ENCODE data around the gene NUP58.
"Not testable (repeated sequence)": the region's sequence is repeated elsewhere in the genome, so short reads cannot be mapped to it uniquely, and the experiment has no call there.

Gene NUP58

GRCh38 chr13:25306671-25307464 lies 5.4 kb downstream of the NUP58 start:
- no peak for DNase-seq

GRCh38 chr13:25310891-25311290 lies 9.5 kb downstream of the NUP58 start:
- no peak for DNase-seq

DNA sequence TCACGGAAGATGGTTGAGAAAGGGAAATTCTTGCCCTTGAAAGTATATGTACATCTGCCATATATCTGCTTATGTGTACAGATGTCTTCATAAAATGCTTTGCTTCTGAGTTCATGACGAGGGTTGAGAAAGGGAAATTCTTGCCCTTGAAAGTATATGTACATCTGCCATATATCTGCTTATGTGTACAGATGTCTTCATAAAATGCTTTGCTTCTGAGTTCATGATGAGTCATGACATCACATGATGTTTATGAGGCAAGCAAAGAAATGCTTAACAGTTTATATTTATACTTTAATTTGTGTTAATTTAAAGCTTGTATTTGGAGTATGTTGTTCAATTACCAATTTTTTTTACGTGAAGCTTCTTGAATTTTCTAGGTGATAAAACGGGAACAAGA lies 17.5 kb downstream of the NUP58 start:
- DNase-seq, result not testable (repeated sequence)

GRCh38 chr13:25319771-25320170 lies 18.3 kb downstream of the NUP58 start:
- no peak for DNase-seq

GRCh38 chr13:25324100-25324499 lies 22.7 kb downstream of the NUP58 start:
- no peak for DNase-seq

DNA sequence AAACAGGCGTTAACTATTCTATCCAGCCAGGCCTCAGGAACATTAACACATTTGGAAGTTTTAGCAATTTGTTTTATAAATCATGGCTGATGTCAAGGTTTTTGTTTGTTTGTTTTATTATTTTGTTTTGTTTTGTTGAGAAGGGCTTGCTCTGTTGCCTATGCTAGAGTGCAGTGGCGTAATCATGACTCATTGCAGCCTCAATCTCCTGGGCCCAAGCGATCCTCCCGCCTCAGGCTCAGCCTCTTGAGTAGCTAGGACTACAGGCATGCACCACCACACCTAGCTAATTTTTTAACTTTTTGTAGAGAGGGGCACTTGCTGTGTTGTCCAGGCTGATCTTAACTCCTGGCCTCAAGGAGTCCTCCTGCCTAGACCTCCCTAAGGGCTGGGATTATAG lies 28.3 kb downstream of the NUP58 start:
- no peak for DNase-seq

- no peak for DNase-seq
Measured at GRCh38 chr13:25330541-25330940, 29.1 kb downstream of the NUP58 start.

DNA sequence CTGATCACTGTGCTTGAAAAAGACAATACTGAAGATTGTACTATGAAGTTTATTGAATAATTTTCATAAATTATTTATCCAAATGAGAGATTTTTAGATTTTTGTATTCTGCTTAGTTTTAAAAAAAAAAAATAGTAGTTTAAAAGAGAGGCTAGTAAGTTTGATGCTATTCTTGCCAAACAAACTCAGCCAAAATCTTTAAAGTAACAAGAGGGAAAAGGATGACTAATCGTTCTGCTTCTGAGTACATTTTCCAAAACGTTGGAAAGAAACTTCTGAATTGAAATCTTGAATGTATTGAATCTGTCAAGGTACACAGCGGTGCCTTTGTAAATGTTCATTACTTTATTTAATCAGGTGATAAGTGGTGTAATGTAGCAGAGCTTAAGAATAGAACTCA lies 34.4 kb downstream of the NUP58 start:
- no peak for DNase-seq

DNA sequence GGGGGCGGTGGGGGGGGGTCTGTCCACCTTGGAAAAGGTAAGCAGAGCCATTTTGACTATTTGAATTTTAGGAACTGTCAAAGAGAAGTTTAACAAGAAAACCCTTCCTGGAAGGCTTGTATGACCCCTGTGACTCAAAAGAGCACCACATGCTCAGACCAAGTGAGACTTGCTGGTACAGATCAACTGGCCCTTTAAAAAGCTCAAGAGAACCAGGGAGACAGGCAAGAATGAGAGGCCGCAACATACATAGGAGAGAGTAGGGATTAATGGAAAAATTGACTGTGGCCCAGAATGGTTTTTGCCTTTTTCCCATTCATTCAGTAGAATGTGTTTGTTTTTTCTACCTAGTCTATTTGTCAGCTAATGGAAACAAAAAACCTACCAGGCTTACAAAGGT lies 44.2 kb downstream of the NUP58 start:
- no peak for DNase-seq

DNA sequence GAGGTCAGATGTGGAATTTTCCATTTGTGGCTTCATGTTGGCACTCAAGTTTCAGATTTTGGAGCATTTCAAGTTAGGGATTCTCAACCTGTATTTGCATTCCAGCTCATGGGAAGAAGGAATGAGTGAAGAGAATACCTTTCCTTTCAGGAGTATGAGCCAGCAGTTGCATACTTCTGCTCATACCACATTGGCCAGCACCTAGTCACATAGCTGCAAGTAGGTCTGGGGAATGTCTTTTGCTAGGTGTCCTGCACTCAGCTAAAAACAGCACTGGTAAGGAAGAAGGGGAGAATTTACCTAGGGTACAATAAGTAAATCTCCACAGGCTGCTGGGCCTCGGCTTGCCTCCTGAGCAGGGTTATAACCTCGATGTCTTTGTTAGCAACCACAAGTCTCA lies 45.7 kb downstream of the NUP58 start:
- no peak for DNase-seq

- no peak for DNase-seq
Measured at GRCh38 chr13:25351404-25351803, 50.0 kb downstream of the NUP58 start.

DNA sequence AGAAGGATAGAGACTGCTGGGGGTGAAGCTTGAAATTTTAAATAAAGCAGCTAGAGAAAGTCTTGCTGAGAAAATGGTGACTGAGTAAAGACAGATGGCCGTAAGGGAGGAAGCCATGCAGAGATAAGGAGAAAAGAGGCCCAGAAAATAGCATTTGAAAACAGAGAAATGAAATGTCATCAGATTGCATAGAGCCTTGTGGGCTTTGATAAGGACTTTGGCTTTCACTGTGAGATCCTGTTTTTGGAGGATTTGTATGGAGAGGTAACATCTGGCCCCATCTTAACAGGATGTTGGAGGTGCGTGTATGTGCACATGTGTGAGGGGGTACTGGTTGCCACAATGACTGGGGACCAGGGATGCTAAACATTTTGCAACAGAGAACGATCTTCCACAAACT lies 50.8 kb downstream of the NUP58 start:
- DNase-seq, result no peak

DNA sequence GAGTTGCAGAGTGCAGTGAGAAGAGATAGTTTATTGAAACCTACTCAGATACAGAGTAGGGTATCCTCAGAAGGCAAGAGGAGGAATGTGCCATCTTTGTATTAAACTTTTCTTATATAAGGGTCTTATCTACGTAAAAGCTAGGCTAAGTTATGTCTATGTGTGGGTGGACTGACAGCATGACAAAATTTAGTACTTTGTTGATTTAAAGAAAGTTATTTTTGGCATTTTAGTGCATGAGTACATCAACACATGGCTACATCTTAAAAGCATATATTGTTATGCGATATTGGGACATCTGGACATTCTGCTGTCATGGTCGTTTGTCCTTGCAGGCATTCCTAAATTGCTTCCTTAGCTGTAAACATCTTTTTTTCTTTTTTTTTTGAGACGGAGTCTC lies 51.4 kb downstream of the NUP58 start:
- DNase-seq, result no peak

- DNase-seq, result no peak
Measured at GRCh38 chr13:25353344-25353743, 51.9 kb downstream of the NUP58 start.

- DNase-seq, result no peak
Measured at GRCh38 chr13:25354377-25354776, 53.0 kb downstream of the NUP58 start.

GRCh38 chr13:25360443-25360842 lies 59.0 kb downstream of the NUP58 start:
- DNase-seq, result not testable (repeated sequence)

GRCh38 chr13:25365720-25366235 lies 64.4 kb downstream of the NUP58 start:
- DNase-seq, result no peak

DNA sequence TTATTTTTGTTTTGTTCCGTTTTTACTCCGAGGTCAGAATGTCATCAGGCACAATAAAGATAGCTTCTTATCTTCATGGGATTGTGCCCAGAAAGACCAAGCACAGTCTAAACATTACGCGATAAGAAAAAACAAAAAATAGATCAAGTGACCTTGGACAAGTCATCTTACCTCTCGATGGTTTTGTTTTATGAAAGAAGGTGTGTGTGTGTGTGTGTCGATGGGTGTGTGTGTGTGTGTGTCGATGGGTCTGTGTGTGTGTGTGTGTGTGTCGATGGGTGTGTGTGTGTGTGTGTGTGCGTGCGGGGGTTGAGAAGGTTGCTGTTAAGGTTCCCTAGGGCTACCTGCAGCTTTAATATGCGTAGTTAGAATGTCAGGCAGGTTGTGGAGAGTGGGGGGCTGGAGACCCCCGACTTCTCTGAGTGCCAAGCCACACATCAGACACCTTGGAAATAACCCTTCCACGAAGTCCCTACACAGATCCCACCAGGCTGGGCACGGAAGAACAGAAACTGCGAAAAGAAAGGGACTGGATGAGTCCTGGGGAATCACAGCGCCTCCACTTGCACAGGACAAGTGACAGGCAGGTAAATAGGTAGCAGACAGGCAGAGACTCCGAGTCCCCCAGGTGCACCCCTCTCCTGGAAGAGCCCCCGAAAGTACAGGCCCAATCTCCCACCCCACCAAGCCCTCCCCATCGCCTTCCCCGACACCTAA lies 69.9 kb downstream of the NUP58 start:
- no peak for DNase-seq

- no peak for DNase-seq
Measured at GRCh38 chr13:25371875-25372283, 70.5 kb downstream of the NUP58 start, which contains the start of gene ATP8A2. ATP8A2 (plus strand) TSS chr13:25371974; CDS start chr13:25372213, 239 bp downstream.

DNA sequence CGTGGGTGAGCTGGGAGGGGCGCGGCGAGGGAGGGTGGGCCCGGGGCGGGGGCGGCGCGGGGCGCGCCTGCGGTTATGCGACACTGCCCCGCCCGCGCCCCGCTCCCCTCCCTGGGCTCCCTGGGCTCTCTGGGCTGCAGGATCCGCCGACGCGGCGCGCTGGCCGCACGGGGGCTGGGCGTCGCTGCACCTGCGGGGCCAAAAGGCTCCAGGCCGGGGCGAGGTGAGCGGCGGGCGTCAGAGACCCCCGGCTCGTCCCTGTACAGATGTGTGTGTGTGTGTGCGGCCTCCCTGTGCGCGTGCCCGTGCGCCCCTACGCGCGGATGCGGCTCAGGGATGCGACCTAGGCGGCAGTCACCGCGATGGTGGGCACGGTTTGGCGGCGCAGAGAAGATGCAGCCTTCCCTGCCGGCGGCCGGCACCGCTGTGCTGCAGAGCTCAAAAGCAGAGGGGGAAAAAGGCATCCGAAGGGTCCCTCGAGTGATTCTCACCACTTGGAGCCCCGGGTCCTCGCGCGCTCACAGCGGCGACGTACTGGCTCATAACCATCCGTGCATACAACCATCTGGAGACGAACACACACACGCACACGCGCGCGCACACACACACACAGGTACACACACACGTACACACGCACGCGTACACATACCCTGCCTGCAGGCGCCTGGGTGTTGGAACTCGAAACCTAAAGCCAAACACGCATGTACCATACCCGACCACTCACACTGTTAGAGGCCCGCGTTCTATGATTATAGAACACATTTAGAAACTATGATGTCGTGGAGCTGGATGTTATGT lies 71.1 kb downstream of the NUP58 start:
- no peak for DNase-seq

DNA sequence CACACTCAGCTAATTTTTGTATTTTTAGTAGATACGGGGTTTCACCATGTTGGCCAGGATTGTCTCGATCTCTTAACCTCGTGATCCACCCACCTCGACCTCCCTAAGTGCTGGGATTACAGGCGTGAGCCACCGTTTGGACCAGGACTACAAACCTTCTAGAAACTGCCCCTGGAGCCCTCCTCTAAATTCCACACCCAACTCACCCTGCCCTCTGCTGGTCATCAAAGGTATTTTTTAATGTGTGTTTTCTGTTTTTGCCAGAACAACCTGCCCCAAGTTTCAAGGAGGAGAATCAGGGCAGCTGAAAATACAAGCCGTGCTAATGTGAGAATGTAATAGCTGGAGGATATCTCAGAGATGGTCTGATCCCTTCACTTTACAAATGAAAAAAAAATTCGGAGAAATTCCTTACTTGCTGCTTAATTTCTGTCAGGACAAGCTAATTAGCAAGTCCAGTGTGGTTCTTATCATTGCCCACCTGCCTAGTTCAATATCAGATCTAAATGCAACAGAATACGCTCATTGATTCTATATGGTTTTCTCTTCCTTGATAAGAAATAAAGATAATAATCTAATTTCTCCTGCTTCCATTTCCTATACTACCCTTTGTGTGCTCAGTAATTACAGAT lies 74.4 kb downstream of the NUP58 start:
- DNase-seq, result peak; percentile 63

DNA sequence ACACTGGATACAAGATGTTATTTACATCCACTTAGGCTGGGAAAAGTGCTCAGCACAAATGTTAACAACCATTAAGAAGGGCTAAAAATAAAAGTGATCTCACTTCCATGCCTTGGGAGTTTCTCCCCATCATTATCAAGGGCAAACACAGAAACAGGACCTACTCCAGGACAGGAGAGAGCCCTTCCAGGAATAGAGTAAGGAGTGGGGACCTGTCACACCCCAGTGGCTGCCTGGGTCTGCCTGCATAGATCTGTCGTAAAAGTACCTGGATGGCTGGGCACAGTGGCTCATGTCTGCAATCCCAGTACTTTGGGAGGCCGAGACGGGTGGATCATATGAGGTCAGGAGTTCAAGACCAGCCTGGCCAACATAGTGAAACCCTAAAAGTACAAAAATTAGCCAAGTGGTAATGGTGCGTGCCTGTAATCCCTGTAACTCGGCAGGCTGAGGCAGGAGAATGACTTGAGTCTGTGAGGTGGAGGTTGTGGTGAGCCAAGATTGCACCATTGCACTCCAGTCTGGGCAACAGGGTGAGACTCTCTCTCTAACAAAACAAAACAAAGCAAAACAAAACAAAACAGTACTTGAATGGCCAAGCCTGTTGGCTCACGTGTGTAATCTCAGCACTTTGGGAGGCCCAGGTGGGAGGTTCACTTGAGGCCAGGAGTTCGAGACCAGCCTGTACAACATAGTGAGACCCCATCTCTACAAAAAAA lies 76.0 kb downstream of the NUP58 start:
- no peak for DNase-seq

All from CD4-positive, alpha-beta T cell treated with Interleukin-4 for 4 hours (primary cell).